Measurements from ENCODE around the gene PHC3. TPM values are rescaled to one million over a fixed set of nuclear protein-coding genes. Genes with fewer than 3 reads are reported as not detected.

Gene PHC3
- total RNA-seq, 4 donors from 2014 or later, result 44.9 to 87.0 (median 69.7) TPM

- in situ Hi-C loops (cut with MboI; ENCODE audit: low pct_ligation_motif_present in 1 of 4, low pct_unique_long_range_greater_than_20kb in 1 of 4, low sequenced_read_pairs in 3 of 4), result no loop called here
- DNase-seq, result no peak
- 79 to 100% methylated on average over 1 to 2 of the region's 2 CpGs for WGBS, 2 donors (ENCODE audit: low coverage in 1 of 2)
These were observed 49.2 kb downstream of the PHC3 start for GRCh38 chr3:170132335-170132734.

DNA sequence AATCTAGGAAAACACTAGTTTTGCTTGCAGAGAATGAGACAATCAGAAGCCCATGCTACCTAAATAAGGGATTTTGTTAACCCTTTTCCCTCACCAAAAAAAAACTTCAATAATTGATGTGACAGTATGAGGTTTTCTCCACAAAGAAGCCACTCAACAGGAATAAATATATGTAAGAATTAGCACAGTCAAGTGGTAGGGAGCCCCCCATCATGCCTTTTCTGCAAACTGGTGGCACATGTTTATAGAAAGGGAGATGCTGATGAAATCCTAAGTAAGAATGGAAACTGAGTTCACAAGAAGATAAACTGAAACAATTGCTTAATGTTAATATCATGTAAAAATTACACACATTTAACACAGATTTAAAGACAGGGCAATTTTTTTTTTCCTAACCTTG lies 51.0 kb downstream of the PHC3 start:
- TF ChIP-seq POLR2AphosphoS5 (IDR thresholded peaks at IDR 0.05), result no peak
- Histone ChIP-seq H3K36me3 (peaks cover 0 to 44% (median 14%) of the 10 kb centered on the region in 4 donors), H3K9me3 (no peaks in the 10 kb centered on the region), H3K27me3 (no peaks in the 10 kb centered on the region), H3K27ac (no peak overlapping the region), H3K4me3 (no peak overlapping the region), H3K4me1 (peaks cover 0 to 5% (median 0%) of the 10 kb centered on the region in 4 donors)
- DNase-seq, result no peak
- in situ Hi-C loops (cut with MboI; ENCODE audit: low pct_ligation_motif_present in 1 of 4, low pct_unique_long_range_greater_than_20kb in 1 of 4, low sequenced_read_pairs in 3 of 4) (no loop called here), intact Hi-C loops (cut with DNase I; ENCODE audit: low total_unique reads) (no loop called here)

More at GRCh38 chr3:170132335-170132734, 49.2 kb downstream of the PHC3 start:
- TF ChIP-seq POLR2A (IDR thresholded peaks at IDR 0.05) (no peak), POLR2AphosphoS5 (IDR thresholded peaks at IDR 0.05) (no peak), EP300 (IDR thresholded peaks at IDR 0.05; ENCODE audit: low read depth) (no peak)
- TF ChIP-seq, protein P1, sequence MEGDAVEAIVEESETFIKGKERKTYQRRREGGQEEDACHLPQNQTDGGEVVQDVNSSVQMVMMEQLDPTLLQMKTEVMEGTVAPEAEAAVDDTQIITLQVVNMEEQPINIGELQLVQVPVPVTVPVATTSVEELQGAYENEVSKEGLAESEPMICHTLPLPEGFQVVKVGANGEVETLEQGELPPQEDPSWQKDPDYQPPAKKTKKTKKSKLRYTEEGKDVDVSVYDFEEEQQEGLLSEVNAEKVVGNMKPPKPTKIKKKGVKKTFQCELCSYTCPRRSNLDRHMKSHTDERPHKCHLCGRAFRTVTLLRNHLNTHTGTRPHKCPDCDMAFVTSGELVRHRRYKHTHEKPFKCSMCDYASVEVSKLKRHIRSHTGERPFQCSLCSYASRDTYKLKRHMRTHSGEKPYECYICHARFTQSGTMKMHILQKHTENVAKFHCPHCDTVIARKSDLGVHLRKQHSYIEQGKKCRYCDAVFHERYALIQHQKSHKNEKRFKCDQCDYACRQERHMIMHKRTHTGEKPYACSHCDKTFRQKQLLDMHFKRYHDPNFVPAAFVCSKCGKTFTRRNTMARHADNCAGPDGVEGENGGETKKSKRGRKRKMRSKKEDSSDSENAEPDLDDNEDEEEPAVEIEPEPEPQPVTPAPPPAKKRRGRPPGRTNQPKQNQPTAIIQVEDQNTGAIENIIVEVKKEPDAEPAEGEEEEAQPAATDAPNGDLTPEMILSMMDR (IDR thresholded peaks at IDR 0.05), result no peak
- H3K9me3 ChIP-seq, result no peaks in the 10 kb centered on the region
- peaks cover 0 to 5% (median 0%) of the 10 kb centered on the region in 4 donors for H3K4me1 ChIP-seq
- H3K4me3 ChIP-seq, result no peak overlapping the region
- no peaks in the 10 kb centered on the region for H3K27me3 ChIP-seq
- no peak overlapping the region for H3K27ac ChIP-seq
- intact Hi-C loops (cut with DNase I; ENCODE audit: low total_unique reads), result no loop called here
- peaks cover 0 to 47% (median 14%) of the 10 kb centered on the region in 4 donors for H3K36me3 ChIP-seq

DNA sequence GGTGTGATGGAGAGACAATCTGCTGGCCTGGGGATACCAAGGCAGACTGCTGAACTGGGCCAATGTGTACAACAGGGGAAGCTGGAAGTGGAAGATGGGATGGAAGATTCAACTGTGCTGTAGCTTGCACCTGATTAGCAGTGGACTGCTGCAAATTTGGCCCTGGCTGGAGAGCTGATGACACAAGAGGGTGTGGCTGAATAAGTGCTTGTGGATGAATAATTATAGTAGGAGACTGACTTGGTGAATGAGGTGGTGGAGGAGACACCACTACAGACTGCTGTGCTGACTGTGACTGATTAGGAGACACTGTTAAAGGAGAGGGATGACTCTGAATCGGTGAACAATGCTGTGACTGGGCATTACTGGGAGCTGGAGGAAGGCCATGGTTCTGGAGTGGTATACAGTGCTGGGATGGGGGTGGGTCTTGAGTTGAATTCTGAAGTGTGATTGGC lies 52.5 kb downstream of the PHC3 start:
- H3K27ac ChIP-seq, result no peak overlapping the region
- intact Hi-C loops (cut with DNase I; ENCODE audit: low total_unique reads), result no loop called here

DNA sequence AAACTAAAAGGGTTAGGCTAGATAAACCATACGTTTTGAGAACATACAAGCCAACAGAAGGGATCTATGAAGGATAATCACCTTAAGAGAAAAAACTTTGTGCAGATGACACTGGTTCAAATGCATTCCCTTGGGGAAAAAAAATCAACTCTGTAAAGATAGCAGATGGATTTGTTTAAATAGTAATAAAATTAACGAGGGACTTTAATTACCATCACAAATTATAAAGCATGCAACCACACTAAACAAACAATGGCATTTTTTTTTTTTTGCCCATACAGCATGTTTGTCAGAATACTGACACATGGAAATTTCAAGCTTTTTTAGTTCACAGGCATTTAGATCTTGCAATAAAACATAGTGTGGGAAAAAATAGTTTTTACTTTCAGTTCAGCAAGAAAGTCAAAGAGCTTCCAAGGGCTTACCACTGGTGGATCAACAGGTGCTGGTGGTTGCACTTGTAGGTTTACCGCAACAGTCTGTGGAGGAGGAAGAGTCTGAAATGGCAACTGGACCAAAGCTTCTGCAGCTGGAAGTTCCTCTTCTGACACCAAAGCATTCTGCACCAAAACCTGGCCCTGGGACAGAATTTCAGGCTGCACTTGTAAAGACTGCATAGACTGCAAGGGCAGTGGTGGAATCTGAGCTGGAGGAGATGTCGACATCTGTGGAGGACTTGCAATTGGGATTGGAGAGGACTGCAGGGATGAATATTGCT lies 53.1 kb downstream of the PHC3 start:
- TF ChIP-seq POLR2AphosphoS5 (IDR thresholded peaks at IDR 0.05) (no peak), EP300 (IDR thresholded peaks at IDR 0.05; ENCODE audit: low read depth) (no peak), POLR2A (IDR thresholded peaks at IDR 0.05) (no peak)
- TF ChIP-seq, protein P1 (IDR thresholded peaks at IDR 0.05), result no peak
- Histone ChIP-seq H3K27me3 (no peaks in the 10 kb centered on the region), H3K4me1 (peaks cover 0 to 5% (median 0%) of the 10 kb centered on the region in 4 donors), H3K27ac (no peak overlapping the region), H3K9me3 (no peaks in the 10 kb centered on the region), H3K4me3 (no peak overlapping the region), H3K36me3 (peaks cover 0 to 28% (median 13%) of the 10 kb centered on the region in 4 donors)
- in situ Hi-C loops (cut with MboI; ENCODE audit: low pct_ligation_motif_present in 1 of 4, low pct_unique_long_range_greater_than_20kb in 1 of 4, low sequenced_read_pairs in 3 of 4), result no loop called here
- intact Hi-C loops (cut with DNase I; ENCODE audit: low total_unique reads), result no loop called here
- DNase-seq, result peak; percentile 48
- 59% methylated on average over 2 to 4 of the region's 4 CpGs for WGBS, 2 donors (ENCODE audit: low coverage in 1 of 2)

More for the DNA sequence above, 52.5 kb downstream of the PHC3 start:
- peaks cover 0 to 5% (median 0%) of the 10 kb centered on the region in 4 donors for H3K4me1 ChIP-seq
- H3K4me3 ChIP-seq, result no peak overlapping the region
- H3K27me3 ChIP-seq, result no peaks in the 10 kb centered on the region
- TF ChIP-seq POLR2A (IDR thresholded peaks at IDR 0.05) (no peak), POLR2AphosphoS5 (IDR thresholded peaks at IDR 0.05) (no peak), EP300 (IDR thresholded peaks at IDR 0.05; ENCODE audit: low read depth) (no peak)
- TF ChIP-seq, protein P1 (IDR thresholded peaks at IDR 0.05), result no peak
- H3K9me3 ChIP-seq, result no peaks in the 10 kb centered on the region
- in situ Hi-C loops (cut with MboI; ENCODE audit: low pct_ligation_motif_present in 1 of 4, low pct_unique_long_range_greater_than_20kb in 1 of 4, low sequenced_read_pairs in 3 of 4), result no loop called here
- peaks cover 0 to 31% (median 14%) of the 10 kb centered on the region in 4 donors for H3K36me3 ChIP-seq
- DNase-seq, result no peak
- WGBS, 2 donors (ENCODE audit: low coverage in 1 of 2), result 75 to 83% methylated on average over 1 of the region's 1 CpG
